DOHH2 (cell line): ENCODE data around the gene ARHGAP24.

Source experiments
- EZH2phosphoT487 ChIP-seq: fragments of 200-600 bp; sonication (generic); IDR thresholded peaks from 2 replicates; pipeline ENCODE4 v1.6.1; 2017; ENCODE audit warnings: borderline replicate concordance, mild to moderate bottlenecking, antibody characterized with exemption, low read length, moderate library complexity, mixed read lengths
- TF ChIP-seq, protein P1 (sequence below): fragments of 200-600 bp; sonication (generic); IDR thresholded peaks from one replicate; pipeline ENCODE4 v1.5.1; 2014; ENCODE audit warnings: antibody characterized with exemption, mild to moderate bottlenecking, low read depth, low read length; ENCODE audit not compliant: poor library complexity, severe bottlenecking

DNA sequence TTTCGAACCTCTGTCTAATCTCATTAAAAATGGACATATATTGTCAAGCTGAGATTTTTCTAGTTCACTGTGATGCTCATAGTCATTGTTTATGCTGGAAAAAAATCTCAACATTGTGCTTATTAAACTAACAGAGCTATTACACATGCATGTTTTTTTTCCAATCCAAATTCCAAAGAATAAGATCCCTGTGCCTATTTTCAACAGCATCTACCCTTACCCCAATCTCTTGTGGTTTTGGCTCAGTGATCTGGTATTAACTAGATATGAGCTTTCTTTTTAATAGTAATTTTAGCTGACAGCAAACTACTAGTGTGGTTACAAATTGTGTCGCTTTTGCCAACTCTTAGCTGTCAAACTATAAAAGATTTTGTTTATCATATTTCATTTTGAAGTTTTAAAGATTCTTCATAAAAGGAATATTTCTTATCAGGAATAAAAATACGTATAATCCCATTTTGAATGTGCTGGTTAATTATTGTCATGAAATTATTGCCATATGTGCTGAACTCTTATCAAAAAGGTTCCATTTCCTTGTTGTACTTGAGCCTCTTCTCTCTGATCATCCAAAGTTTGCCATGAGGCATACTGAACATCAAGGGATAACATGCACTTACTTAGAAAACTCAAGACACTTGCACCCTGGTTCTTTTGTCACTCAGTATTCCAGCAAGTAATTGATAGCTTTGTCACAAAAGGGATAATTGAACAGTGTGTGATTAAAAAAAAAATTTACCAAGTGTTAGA, 241.2 kb downstream of the ARHGAP24 start:
- TF ChIP-seq, protein P1, sequence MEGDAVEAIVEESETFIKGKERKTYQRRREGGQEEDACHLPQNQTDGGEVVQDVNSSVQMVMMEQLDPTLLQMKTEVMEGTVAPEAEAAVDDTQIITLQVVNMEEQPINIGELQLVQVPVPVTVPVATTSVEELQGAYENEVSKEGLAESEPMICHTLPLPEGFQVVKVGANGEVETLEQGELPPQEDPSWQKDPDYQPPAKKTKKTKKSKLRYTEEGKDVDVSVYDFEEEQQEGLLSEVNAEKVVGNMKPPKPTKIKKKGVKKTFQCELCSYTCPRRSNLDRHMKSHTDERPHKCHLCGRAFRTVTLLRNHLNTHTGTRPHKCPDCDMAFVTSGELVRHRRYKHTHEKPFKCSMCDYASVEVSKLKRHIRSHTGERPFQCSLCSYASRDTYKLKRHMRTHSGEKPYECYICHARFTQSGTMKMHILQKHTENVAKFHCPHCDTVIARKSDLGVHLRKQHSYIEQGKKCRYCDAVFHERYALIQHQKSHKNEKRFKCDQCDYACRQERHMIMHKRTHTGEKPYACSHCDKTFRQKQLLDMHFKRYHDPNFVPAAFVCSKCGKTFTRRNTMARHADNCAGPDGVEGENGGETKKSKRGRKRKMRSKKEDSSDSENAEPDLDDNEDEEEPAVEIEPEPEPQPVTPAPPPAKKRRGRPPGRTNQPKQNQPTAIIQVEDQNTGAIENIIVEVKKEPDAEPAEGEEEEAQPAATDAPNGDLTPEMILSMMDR, result no peak
- no peak for TF ChIP-seq EZH2phosphoT487
